ENCODE measurements around the gene UBE2G1.

UBE2G1 gene

DNA sequence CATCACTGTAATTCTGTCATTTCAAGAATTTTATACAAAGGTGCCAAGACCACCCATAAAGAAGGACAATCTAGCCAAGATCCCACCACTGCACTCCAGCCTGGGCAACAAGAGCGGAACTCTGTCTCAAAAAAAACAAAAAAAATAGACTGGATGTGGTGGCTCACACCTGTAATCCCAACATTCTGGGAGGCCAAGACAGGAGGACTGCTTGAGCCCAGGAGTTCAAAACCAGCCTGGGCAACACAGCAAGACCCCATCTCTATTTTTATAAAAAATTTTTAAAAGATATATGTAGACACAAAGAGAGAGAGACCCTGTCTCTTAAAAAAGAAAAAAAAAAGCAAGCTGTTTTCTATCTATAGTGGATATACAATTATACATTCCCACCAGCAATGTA, 8.8 kb downstream of the UBE2G1 start:
- TF ChIP-seq, protein P1, sequence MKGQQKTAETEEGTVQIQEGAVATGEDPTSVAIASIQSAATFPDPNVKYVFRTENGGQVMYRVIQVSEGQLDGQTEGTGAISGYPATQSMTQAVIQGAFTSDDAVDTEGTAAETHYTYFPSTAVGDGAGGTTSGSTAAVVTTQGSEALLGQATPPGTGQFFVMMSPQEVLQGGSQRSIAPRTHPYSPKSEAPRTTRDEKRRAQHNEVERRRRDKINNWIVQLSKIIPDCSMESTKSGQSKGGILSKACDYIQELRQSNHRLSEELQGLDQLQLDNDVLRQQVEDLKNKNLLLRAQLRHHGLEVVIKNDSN (IDR thresholded peaks at IDR 0.05): no peak
- TF ChIP-seq FOXM1 (IDR thresholded peaks at IDR 0.05; ENCODE audit: borderline replicate concordance, low read depth) (no peak), EP300 (IDR thresholded peaks at IDR 0.05; ENCODE audit: borderline replicate concordance) (no peak), YY1 (IDR thresholded peaks at IDR 0.05; ENCODE audit: low read depth) (no peak), TCF12 (IDR thresholded peaks at IDR 0.05; ENCODE audit: low read depth) (no peak), CEBPB (IDR thresholded peaks at IDR 0.05) (no peak), ZBTB7A (IDR thresholded peaks at IDR 0.05; ENCODE audit: low read depth) (no peak), TEAD4 (IDR thresholded peaks at IDR 0.05) (no peak), EGR1 (IDR thresholded peaks at IDR 0.05) (no peak), RAD21 (IDR thresholded peaks at IDR 0.05; ENCODE audit: low read depth) (no peak), CREB1 (IDR thresholded peaks at IDR 0.05; ENCODE audit: low read depth) (no peak), TAF1 (IDR thresholded peaks at IDR 0.05; ENCODE audit: low read depth) (no peak), NFIC (IDR thresholded peaks at IDR 0.05) (no peak)
- TF ChIP-seq, protein P2, sequence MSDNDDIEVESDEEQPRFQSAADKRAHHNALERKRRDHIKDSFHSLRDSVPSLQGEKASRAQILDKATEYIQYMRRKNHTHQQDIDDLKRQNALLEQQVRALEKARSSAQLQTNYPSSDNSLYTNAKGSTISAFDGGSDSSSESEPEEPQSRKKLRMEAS (IDR thresholded peaks at IDR 0.05): no peak
- TF ChIP-seq, protein P3, sequence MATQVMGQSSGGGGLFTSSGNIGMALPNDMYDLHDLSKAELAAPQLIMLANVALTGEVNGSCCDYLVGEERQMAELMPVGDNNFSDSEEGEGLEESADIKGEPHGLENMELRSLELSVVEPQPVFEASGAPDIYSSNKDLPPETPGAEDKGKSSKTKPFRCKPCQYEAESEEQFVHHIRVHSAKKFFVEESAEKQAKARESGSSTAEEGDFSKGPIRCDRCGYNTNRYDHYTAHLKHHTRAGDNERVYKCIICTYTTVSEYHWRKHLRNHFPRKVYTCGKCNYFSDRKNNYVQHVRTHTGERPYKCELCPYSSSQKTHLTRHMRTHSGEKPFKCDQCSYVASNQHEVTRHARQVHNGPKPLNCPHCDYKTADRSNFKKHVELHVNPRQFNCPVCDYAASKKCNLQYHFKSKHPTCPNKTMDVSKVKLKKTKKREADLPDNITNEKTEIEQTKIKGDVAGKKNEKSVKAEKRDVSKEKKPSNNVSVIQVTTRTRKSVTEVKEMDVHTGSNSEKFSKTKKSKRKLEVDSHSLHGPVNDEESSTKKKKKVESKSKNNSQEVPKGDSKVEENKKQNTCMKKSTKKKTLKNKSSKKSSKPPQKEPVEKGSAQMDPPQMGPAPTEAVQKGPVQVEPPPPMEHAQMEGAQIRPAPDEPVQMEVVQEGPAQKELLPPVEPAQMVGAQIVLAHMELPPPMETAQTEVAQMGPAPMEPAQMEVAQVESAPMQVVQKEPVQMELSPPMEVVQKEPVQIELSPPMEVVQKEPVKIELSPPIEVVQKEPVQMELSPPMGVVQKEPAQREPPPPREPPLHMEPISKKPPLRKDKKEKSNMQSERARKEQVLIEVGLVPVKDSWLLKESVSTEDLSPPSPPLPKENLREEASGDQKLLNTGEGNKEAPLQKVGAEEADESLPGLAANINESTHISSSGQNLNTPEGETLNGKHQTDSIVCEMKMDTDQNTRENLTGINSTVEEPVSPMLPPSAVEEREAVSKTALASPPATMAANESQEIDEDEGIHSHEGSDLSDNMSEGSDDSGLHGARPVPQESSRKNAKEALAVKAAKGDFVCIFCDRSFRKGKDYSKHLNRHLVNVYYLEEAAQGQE (IDR thresholded peaks at IDR 0.05; ENCODE audit: low read depth): no peak

DNA sequence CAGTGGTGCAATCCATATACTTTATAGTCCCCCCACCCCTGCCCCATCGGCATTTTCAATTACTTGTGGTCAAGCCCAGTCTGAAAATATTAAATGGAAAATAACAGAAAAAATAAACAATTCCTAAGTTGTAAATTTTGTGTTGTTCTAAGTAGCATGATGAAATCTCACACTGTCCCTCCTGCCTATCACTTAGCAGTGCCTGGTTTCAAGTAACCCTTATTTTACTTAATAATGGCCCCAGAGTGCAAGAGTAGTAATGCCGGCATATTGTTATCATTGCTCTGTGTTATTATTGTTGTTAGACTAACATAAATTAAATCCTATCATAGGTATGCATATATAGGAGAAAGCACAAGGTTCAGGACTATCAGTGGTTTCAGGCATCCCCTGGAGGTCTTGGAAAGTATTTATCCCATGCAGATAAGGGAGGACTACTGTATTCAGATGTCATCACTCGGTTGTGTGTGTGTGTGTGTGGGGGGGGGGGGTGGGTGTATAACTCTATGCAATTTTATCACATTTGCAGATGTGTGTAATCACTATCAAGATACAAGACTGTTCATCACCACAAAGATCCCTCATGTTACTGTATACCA, 9.3 kb downstream of the UBE2G1 start:
- TF ChIP-seq ZBTB7A (IDR thresholded peaks at IDR 0.05; ENCODE audit: low read depth): no peak
- TF ChIP-seq, protein P3 (IDR thresholded peaks at IDR 0.05; ENCODE audit: low read depth): no peak
- TF ChIP-seq TAF1 (IDR thresholded peaks at IDR 0.05; ENCODE audit: low read depth): no peak
- no peak for TF ChIP-seq EP300 (IDR thresholded peaks at IDR 0.05; ENCODE audit: borderline replicate concordance)
- no peak for TF ChIP-seq YY1 (IDR thresholded peaks at IDR 0.05; ENCODE audit: low read depth)
- no peak for TF ChIP-seq CEBPB (IDR thresholded peaks at IDR 0.05)
- TF ChIP-seq CREB1 (IDR thresholded peaks at IDR 0.05; ENCODE audit: low read depth): no peak
- TF ChIP-seq RAD21 (IDR thresholded peaks at IDR 0.05; ENCODE audit: low read depth): no peak
- TF ChIP-seq NFIC (IDR thresholded peaks at IDR 0.05): no peak
- TF ChIP-seq, protein P1 (IDR thresholded peaks at IDR 0.05): no peak
- no peak for TF ChIP-seq TCF12 (IDR thresholded peaks at IDR 0.05; ENCODE audit: low read depth)
- no peak for TF ChIP-seq FOXM1 (IDR thresholded peaks at IDR 0.05; ENCODE audit: borderline replicate concordance, low read depth)
- no peak for TF ChIP-seq TEAD4 (IDR thresholded peaks at IDR 0.05)
- no peak for TF ChIP-seq EGR1 (IDR thresholded peaks at IDR 0.05)
- TF ChIP-seq, protein P2 (IDR thresholded peaks at IDR 0.05): no peak

DNA sequence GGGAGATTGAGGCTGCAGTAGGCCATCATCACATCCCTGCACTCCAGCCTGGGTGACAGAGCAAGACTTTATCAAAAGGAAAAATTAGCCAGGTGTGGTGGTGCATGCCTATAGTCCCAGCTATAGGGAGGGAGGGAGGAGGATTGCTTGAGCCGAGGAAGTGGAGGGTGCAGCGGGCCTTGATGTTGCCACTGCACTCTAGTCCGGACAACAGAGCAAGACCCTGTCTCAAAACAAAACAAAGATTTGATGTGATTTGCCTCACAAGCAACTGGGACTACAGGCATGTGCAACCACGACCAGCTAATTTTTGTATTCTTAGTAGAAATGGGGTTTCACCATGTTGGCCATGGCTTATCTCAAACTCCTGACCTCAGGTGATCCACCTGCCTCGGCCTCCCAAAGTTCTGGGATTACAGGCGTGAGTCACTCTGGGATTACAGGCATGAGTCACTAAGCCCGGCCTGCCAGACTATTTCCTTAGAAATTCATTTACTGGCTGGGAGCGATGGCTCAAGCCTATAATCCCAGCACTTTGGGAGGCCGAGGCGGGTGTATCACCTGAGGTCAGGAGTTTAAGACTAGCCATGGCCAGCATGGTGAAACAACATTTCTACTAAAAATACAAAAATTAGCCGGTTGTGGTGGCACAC, 11.5 kb downstream of the UBE2G1 start:
- TF ChIP-seq EP300 (IDR thresholded peaks at IDR 0.05; ENCODE audit: borderline replicate concordance) (no peak), RAD21 (IDR thresholded peaks at IDR 0.05; ENCODE audit: low read depth) (no peak), TCF12 (IDR thresholded peaks at IDR 0.05; ENCODE audit: low read depth) (no peak), CEBPB (IDR thresholded peaks at IDR 0.05) (no peak), TEAD4 (IDR thresholded peaks at IDR 0.05) (no peak), TAF1 (IDR thresholded peaks at IDR 0.05; ENCODE audit: low read depth) (no peak), ZBTB7A (IDR thresholded peaks at IDR 0.05; ENCODE audit: low read depth) (no peak), EGR1 (IDR thresholded peaks at IDR 0.05) (no peak)
- TF ChIP-seq, protein P2 (IDR thresholded peaks at IDR 0.05): no peak
- TF ChIP-seq, protein P1 (IDR thresholded peaks at IDR 0.05): no peak

DNA sequence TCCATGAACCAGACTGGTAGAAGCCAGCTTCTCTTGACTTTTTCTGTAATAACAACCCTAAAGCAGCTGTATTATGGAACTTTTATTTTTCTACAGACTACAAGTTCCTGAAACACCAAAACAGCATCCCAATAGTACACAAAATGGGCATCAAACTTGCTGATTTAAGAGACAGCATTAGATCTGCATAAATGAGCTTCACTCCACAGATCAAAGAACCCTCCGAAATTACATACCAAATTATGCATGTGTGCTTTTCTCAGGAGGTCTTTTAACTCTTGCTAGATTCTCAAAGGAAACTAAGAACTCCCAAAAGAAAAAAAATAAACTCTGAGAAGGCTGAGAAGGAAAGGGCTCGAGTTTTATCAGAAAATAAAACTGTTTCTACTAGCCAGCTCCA, 12.3 kb downstream of the UBE2G1 start:
- TF ChIP-seq EGR1 (IDR thresholded peaks at IDR 0.05) (no peak), TCF12 (IDR thresholded peaks at IDR 0.05; ENCODE audit: low read depth) (no peak), RAD21 (IDR thresholded peaks at IDR 0.05; ENCODE audit: low read depth) (no peak), ZBTB7A (IDR thresholded peaks at IDR 0.05; ENCODE audit: low read depth) (no peak), CREB1 (IDR thresholded peaks at IDR 0.05; ENCODE audit: low read depth) (no peak), FOXM1 (IDR thresholded peaks at IDR 0.05; ENCODE audit: borderline replicate concordance, low read depth) (no peak), CEBPB (IDR thresholded peaks at IDR 0.05) (no peak), TEAD4 (IDR thresholded peaks at IDR 0.05) (no peak), TAF1 (IDR thresholded peaks at IDR 0.05; ENCODE audit: low read depth) (no peak), NFIC (IDR thresholded peaks at IDR 0.05) (no peak), EP300 (IDR thresholded peaks at IDR 0.05; ENCODE audit: borderline replicate concordance) (no peak), YY1 (IDR thresholded peaks at IDR 0.05; ENCODE audit: low read depth) (no peak)
- TF ChIP-seq, protein P1 (IDR thresholded peaks at IDR 0.05): no peak
- TF ChIP-seq, protein P2 (IDR thresholded peaks at IDR 0.05): no peak
- TF ChIP-seq, protein P3 (IDR thresholded peaks at IDR 0.05; ENCODE audit: low read depth): no peak
